ENCODE results near the gene SP1. TPM values are rescaled to one million over a fixed set of nuclear protein-coding genes. Genes with fewer than 3 reads are reported as not detected.
A peak's percentile ranks its signal among the peaks of the same experiment; 100 is the strongest.
"Not testable (repeated sequence)": the region's sequence is repeated elsewhere in the genome, so short reads cannot be mapped to it uniquely, and the experiment has no call there.

SP1 gene
- polyA plus RNA-seq, 3 donors, result 15.1 to 80.7 (median 22.7) TPM

DNA sequence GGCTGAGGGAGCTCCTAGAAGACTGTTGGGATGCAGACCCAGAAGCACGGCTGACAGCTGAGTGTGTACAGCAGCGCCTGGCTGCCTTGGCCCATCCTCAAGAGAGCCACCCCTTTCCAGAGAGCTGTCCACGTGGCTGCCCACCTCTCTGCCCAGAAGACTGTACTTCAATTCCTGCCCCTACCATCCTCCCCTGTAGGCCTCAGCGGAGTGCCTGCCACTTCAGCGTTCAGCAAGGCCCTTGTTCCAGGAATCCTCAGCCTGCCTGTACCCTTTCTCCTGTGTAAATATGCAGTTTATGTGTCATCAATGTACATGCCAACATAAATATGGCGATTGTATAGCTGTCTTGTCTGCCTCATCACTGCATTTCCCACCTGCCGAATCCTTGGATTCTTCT is 51.2 kb downstream of the SP1 start:
- Mint-ChIP-seq H3K4me3 (no peak overlapping the region), H3K27me3 (ENCODE audit: low read depth in 3 of 3) (peaks cover 3 to 7% (median 3%) of the 10 kb centered on the region in 3 donors), H3K27ac (no peak overlapping the region), H3K4me1 (peaks cover 6% of the 10 kb centered on the region), H3K36me3 (no peaks in the 10 kb centered on the region), H3K9me3 (no peaks in the 10 kb centered on the region)
- no peak overlapping the region for H3K9ac ChIP-seq (ENCODE audit: insufficient read depth, low read length, poor library complexity, severe bottlenecking)
- no peak overlapping the region for H2AFZ ChIP-seq (ENCODE audit: insufficient read depth, low read depth, low read length, poor library complexity, severe bottlenecking)
- TF ChIP-seq, protein P1, sequence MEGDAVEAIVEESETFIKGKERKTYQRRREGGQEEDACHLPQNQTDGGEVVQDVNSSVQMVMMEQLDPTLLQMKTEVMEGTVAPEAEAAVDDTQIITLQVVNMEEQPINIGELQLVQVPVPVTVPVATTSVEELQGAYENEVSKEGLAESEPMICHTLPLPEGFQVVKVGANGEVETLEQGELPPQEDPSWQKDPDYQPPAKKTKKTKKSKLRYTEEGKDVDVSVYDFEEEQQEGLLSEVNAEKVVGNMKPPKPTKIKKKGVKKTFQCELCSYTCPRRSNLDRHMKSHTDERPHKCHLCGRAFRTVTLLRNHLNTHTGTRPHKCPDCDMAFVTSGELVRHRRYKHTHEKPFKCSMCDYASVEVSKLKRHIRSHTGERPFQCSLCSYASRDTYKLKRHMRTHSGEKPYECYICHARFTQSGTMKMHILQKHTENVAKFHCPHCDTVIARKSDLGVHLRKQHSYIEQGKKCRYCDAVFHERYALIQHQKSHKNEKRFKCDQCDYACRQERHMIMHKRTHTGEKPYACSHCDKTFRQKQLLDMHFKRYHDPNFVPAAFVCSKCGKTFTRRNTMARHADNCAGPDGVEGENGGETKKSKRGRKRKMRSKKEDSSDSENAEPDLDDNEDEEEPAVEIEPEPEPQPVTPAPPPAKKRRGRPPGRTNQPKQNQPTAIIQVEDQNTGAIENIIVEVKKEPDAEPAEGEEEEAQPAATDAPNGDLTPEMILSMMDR (IDR thresholded peaks at IDR 0.05), result no peak
- no peaks in the 10 kb centered on the region for H4K20me1 ChIP-seq (ENCODE audit: insufficient read depth, low read length)
- no peaks in the 10 kb centered on the region for H3K79me2 ChIP-seq (ENCODE audit: insufficient read depth, low read length)
- DNase-seq, result no peak
- 100% methylated on average over 4 of the region's 7 CpGs for WGBS (ENCODE audit: insufficient coverage)
- H3K4me1 ChIP-seq (ENCODE audit: control insufficient read depth in 1 of 2, insufficient read depth in 2 of 2, low read length in 2 of 2), result peaks cover 0 to 3% of the 10 kb centered on the region in 2 donors
- no peak overlapping the region for H3K4me3 ChIP-seq (replicated peaks in 1 of 3; ENCODE audit: low read depth in 2 of 3, low read length in 3 of 3)
- no peaks in the 10 kb centered on the region for H3K36me3 ChIP-seq (replicated peaks in 1 of 2; ENCODE audit: control insufficient read depth in 1 of 2, insufficient read depth in 2 of 2, low read length in 2 of 2)
- no peak overlapping the region for H3K4me2 ChIP-seq (replicated peaks; ENCODE audit: extremely low read depth, low read length, poor library complexity, severe bottlenecking)
- intact Hi-C loops (cut with micrococcal nuclease), result no loop called here
- H3K9me3 ChIP-seq (replicated peaks in 1 of 2; ENCODE audit: control insufficient read depth in 1 of 2, insufficient read depth in 1 of 2, low read length in 2 of 2), result no peaks in the 10 kb centered on the region
- H3K27ac ChIP-seq (ENCODE audit: low read depth in 1 of 2, low read length in 2 of 2), result no peak overlapping the region
- no peaks in the 10 kb centered on the region for H3K27me3 ChIP-seq (ENCODE audit: control insufficient read depth in 2 of 2, insufficient read depth in 2 of 2, low read length in 2 of 2)

DNA sequence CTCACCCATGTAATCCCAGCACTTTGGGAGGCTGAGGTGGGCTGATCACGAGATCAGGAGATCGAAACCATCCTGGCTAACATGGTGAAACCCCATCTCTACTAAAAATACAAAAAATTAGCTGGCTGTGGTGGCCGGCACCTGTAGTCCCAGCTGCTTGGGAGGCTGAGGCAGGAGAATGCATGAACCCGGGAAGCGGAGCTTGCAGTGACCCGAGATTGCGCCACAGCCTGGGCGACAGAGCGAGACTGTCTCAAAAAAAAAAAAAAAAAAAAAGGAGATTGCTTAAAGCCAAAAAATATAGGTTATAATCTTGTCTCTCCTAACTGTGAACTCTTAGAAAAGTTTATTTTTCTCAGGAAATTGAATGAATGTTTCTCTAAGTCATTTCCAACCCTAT is 55.4 kb downstream of the SP1 start:
- H4K20me1 ChIP-seq (ENCODE audit: insufficient read depth, low read length); intact Hi-C loops (cut with micrococcal nuclease); H3K9me3 Mint-ChIP-seq; H3K36me3 ChIP-seq (replicated peaks in 1 of 2; ENCODE audit: control insufficient read depth in 1 of 2, insufficient read depth in 2 of 2, low read length in 2 of 2); DNase-seq; H3K36me3 Mint-ChIP-seq; H2AFZ ChIP-seq (ENCODE audit: insufficient read depth, low read depth, low read length, poor library complexity, severe bottlenecking); H3K27ac ChIP-seq (ENCODE audit: low read depth in 1 of 2, low read length in 2 of 2); H3K9ac ChIP-seq (ENCODE audit: insufficient read depth, low read length, poor library complexity, severe bottlenecking); H3K4me3 Mint-ChIP-seq; H3K4me1 Mint-ChIP-seq; H3K27me3 Mint-ChIP-seq (ENCODE audit: low read depth in 3 of 3); H3K4me1 ChIP-seq (ENCODE audit: control insufficient read depth in 1 of 2, insufficient read depth in 2 of 2, low read length in 2 of 2); H3K4me3 ChIP-seq (replicated peaks in 1 of 3; ENCODE audit: low read depth in 2 of 3, low read length in 3 of 3); H3K4me2 ChIP-seq (replicated peaks; ENCODE audit: extremely low read depth, low read length, poor library complexity, severe bottlenecking); H3K79me2 ChIP-seq (ENCODE audit: insufficient read depth, low read length); H3K9me3 ChIP-seq (replicated peaks in 1 of 2; ENCODE audit: control insufficient read depth in 1 of 2, insufficient read depth in 1 of 2, low read length in 2 of 2); H3K27me3 ChIP-seq (ENCODE audit: control insufficient read depth in 2 of 2, insufficient read depth in 2 of 2, low read length in 2 of 2); H3K27ac Mint-ChIP-seq: not testable (repeated sequence)
- WGBS (ENCODE audit: insufficient coverage), result 21% methylated on average over 6 of the region's 9 CpGs

DNA sequence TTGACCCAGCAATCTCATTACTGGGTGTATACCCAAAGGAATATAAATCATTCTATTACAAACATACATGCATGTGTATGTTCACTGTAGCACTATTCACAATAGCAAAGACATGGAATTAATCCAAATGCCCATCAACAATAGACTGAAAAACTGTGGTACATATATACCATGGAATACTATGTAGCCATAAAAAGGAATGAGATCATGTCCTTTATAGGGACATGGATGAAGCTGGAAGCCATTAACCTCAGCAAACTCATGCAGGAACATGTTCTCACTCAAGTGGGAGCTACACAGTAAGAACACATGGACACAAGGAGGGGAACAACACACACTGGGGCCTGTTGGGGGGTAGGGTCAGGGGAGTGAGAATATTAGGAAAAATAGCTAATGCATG is 59.6 kb downstream of the SP1 start:
- Mint-ChIP-seq H3K36me3 (peaks cover 13 to 17% of the 10 kb centered on the region in 2 donors), H3K4me1 (peaks cover 32% of the 10 kb centered on the region), H3K27ac (peak overlapping the region in 1 of 7 donors; percentile 57)
- H3K4me2 ChIP-seq (replicated peaks; ENCODE audit: extremely low read depth, low read length, poor library complexity, severe bottlenecking); H3K27me3 ChIP-seq (ENCODE audit: control insufficient read depth in 2 of 2, insufficient read depth in 2 of 2, low read length in 2 of 2); H3K27ac ChIP-seq (ENCODE audit: low read depth in 1 of 2, low read length in 2 of 2); H3K9me3 ChIP-seq (replicated peaks in 1 of 2; ENCODE audit: control insufficient read depth in 1 of 2, insufficient read depth in 1 of 2, low read length in 2 of 2); intact Hi-C loops (cut with micrococcal nuclease); H3K9ac ChIP-seq (ENCODE audit: insufficient read depth, low read length, poor library complexity, severe bottlenecking); DNase-seq; H3K9me3 Mint-ChIP-seq; H3K4me3 ChIP-seq (replicated peaks in 1 of 3; ENCODE audit: low read depth in 2 of 3, low read length in 3 of 3); H2AFZ ChIP-seq (ENCODE audit: insufficient read depth, low read depth, low read length, poor library complexity, severe bottlenecking); H3K4me3 Mint-ChIP-seq; H3K27me3 Mint-ChIP-seq (ENCODE audit: low read depth in 3 of 3): not testable (repeated sequence)
- H3K4me1 ChIP-seq (ENCODE audit: control insufficient read depth in 1 of 2, insufficient read depth in 2 of 2, low read length in 2 of 2), result peaks cover 31 to 36% of the 10 kb centered on the region in 2 donors
- H4K20me1 ChIP-seq (ENCODE audit: insufficient read depth, low read length), result peaks cover 22% of the 10 kb centered on the region
- H3K79me2 ChIP-seq (ENCODE audit: insufficient read depth, low read length), result peaks cover 31% of the 10 kb centered on the region
- peaks cover 14 to 18% of the 10 kb centered on the region in 2 donors for H3K36me3 ChIP-seq (replicated peaks in 1 of 2; ENCODE audit: control insufficient read depth in 1 of 2, insufficient read depth in 2 of 2, low read length in 2 of 2)
